Measurements from ENCODE around the gene TBC1D9B. TPM values are rescaled to one million over a fixed set of nuclear protein-coding genes. Genes with fewer than 3 reads are reported as not detected.

TBC1D9B gene
- total RNA-seq, 4 donors from 2014 or later, result 115 to 210 (median 168) TPM

GRCh38 chr5:179858586-179859427 is 48.9 kb downstream of the TBC1D9B start, which contains the start of gene MRNIP:
Gene MRNIP (minus strand): TSS chr5:179858817. CDS start chr5:179858796, 21 bp downstream.
- DNase-seq (ENCODE audit: low spot score in 2 of 2), result peak; percentile 95 to 97
- no peaks in the 10 kb centered on the region for H3K27me3 ChIP-seq
- H3K4me1 ChIP-seq, result peaks cover 0 to 47% (median 16%) of the 10 kb centered on the region in 4 donors
- H3K27ac ChIP-seq, result peak within 1 kb of the TSS; percentile 71 to 93 (median 91)
- peaks cover 0 to 4% (median 0%) of the 10 kb centered on the region in 4 donors for H3K9me3 ChIP-seq
- 0 to 1% methylated on average over 46 to 63 of the region's 90 CpGs for WGBS, 2 donors
- peaks cover 0 to 32% (median 0%) of the 10 kb centered on the region in 3 donors for H3K36me3 ChIP-seq
- TF ChIP-seq EP300 (IDR thresholded peaks at IDR 0.05) (peak; percentile 87 to 97), POLR2A (IDR thresholded peaks at IDR 0.05) (peak in 1 of 2 donors; percentile 88)
- TF ChIP-seq, protein P1, sequence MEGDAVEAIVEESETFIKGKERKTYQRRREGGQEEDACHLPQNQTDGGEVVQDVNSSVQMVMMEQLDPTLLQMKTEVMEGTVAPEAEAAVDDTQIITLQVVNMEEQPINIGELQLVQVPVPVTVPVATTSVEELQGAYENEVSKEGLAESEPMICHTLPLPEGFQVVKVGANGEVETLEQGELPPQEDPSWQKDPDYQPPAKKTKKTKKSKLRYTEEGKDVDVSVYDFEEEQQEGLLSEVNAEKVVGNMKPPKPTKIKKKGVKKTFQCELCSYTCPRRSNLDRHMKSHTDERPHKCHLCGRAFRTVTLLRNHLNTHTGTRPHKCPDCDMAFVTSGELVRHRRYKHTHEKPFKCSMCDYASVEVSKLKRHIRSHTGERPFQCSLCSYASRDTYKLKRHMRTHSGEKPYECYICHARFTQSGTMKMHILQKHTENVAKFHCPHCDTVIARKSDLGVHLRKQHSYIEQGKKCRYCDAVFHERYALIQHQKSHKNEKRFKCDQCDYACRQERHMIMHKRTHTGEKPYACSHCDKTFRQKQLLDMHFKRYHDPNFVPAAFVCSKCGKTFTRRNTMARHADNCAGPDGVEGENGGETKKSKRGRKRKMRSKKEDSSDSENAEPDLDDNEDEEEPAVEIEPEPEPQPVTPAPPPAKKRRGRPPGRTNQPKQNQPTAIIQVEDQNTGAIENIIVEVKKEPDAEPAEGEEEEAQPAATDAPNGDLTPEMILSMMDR (IDR thresholded peaks at IDR 0.05), result peak in 3 of 5 experiments; percentile 13 to 52 (median 26)
- peak within 1 kb of the TSS; percentile 69 to 97 (median 81) for H3K4me3 ChIP-seq

DNA sequence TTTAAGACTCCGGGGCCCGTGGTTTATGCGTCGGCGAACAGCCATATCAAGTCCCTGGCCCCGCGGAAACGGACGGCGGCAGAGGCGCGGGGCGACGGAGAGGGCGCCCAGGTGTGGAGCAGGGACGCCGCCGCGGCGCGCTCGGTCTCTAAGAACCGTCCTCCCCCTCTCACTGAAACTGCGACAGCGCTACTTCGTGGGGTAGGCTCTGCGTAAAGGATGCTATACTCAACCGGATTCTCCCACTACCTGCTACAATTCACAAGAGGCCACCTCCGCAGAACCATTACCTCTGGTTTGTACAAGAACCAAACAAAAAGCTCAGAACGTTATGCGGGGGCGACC is 49.5 kb downstream of the TBC1D9B start:
- Histone ChIP-seq H3K4me1 (peaks cover 0 to 48% (median 16%) of the 10 kb centered on the region in 4 donors), H3K27me3 (no peaks in the 10 kb centered on the region), H3K9me3 (peaks cover 0 to 4% (median 0%) of the 10 kb centered on the region in 4 donors), H3K4me3 (peak overlapping the region; percentile 69 to 97 (median 81)), H3K36me3 (peaks cover 0 to 30% (median 0%) of the 10 kb centered on the region in 3 donors), H3K27ac (peak overlapping the region; percentile 49 to 93 (median 91))
- TF ChIP-seq, protein P1 (IDR thresholded peaks at IDR 0.05), result no peak
- TF ChIP-seq POLR2A (IDR thresholded peaks at IDR 0.05) (no peak), EP300 (IDR thresholded peaks at IDR 0.05) (no peak)
- peak in 1 of 2 donors; percentile 31 for DNase-seq (ENCODE audit: low spot score in 2 of 2)
- WGBS, 2 donors, result 1 to 2% methylated on average over 18 to 32 of the region's 32 CpGs

- Histone ChIP-seq H3K27me3 (no peaks in the 10 kb centered on the region), H3K9me3 (no peaks in the 10 kb centered on the region), H3K4me1 (peaks cover 0 to 44% (median 10%) of the 10 kb centered on the region in 4 donors), H3K4me3 (no peak overlapping the region), H3K27ac (no peak overlapping the region), H3K36me3 (peaks cover 0 to 48% (median 16%) of the 10 kb centered on the region in 3 donors)
- TF ChIP-seq EP300 (IDR thresholded peaks at IDR 0.05), result no peak
- TF ChIP-seq POLR2A (IDR thresholded peaks at IDR 0.05), result no peak
- TF ChIP-seq, protein P1 (IDR thresholded peaks at IDR 0.05), result no peak
- no peak for DNase-seq (ENCODE audit: low spot score in 2 of 2)
- 74 to 76% methylated on average over 8 of the region's 8 CpGs for WGBS, 2 donors
Measured at GRCh38 chr5:179854356-179854755, 53.3 kb downstream of the TBC1D9B start.

GRCh38 chr5:179852993-179853547 is 54.6 kb downstream of the TBC1D9B start:
- no peak for TF ChIP-seq POLR2A (IDR thresholded peaks at IDR 0.05)
- Histone ChIP-seq H3K4me3 (no peak overlapping the region), H3K36me3 (peaks cover 0 to 60% (median 22%) of the 10 kb centered on the region in 3 donors), H3K9me3 (no peaks in the 10 kb centered on the region), H3K27ac (no peak overlapping the region), H3K4me1 (peaks cover 0 to 41% (median 9%) of the 10 kb centered on the region in 4 donors), H3K27me3 (no peaks in the 10 kb centered on the region)
- 80% methylated on average over 8 of the region's 8 CpGs for WGBS, 2 donors
- DNase-seq (ENCODE audit: low spot score in 2 of 2), result no peak

DNA sequence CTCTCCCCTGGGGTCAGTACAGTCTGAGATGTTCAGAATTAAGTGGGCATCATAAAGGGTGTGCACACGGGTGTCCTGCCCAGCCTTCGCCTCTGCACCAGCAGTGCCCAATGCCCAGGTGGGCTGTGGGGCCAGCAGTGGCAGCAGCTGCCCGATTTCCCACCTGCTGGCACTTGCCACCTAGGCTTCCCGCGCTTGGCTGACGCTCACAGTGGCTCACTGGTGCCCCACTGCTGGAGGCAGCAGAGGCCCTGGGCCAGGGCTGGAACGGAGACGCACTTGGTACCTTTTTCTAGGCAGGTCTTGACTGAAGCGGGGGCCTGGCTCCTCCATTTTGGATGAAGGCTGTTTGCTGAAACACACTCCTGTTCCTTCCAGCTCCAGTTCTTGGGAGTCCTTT is 66.1 kb downstream of the TBC1D9B start:
- H3K9me3 ChIP-seq, result peaks cover 0 to 17% (median 0%) of the 10 kb centered on the region in 4 donors
- WGBS, 2 donors, result 93 to 96% methylated on average over 8 to 9 of the region's 9 CpGs
- H3K27me3 ChIP-seq, result no peaks in the 10 kb centered on the region
- H3K36me3 ChIP-seq, result peaks cover 3 to 97% (median 29%) of the 10 kb centered on the region in 3 donors
- no peak overlapping the region for H3K27ac ChIP-seq
- H3K4me1 ChIP-seq, result peaks cover 0 to 6% (median 2%) of the 10 kb centered on the region in 4 donors
- DNase-seq (ENCODE audit: low spot score in 2 of 2), result no peak
- TF ChIP-seq, protein P1 (IDR thresholded peaks at IDR 0.05), result no peak
- TF ChIP-seq POLR2A (IDR thresholded peaks at IDR 0.05), result no peak
- TF ChIP-seq EP300 (IDR thresholded peaks at IDR 0.05), result no peak
- no peak overlapping the region for H3K4me3 ChIP-seq
